D721Med (cell line): ENCODE measurements around the gene MEGF9.

Experiments
- DNase-seq: peaks from one replicate; pipeline ENCODE4 v3.0.0; 2011; ENCODE audit warnings: low spot score; ENCODE audit not compliant: insufficient read length
- FAIRE-seq: peaks from 2 replicates; lab custom pipeline; 2011; peaks lifted over from hg19 to GRCh38; lab: Jason Lieb, UNC
- TF ChIP-seq, protein P1 (sequence below): IDR thresholded peaks from 2 replicates; pipeline ENCODE4 v1.5.1; 2012; ENCODE audit warnings: mild to moderate bottlenecking, control low read depth; ENCODE audit not compliant: insufficient read depth; ENCODE audit errors: missing control alignments

MEGF9 gene

DNA sequence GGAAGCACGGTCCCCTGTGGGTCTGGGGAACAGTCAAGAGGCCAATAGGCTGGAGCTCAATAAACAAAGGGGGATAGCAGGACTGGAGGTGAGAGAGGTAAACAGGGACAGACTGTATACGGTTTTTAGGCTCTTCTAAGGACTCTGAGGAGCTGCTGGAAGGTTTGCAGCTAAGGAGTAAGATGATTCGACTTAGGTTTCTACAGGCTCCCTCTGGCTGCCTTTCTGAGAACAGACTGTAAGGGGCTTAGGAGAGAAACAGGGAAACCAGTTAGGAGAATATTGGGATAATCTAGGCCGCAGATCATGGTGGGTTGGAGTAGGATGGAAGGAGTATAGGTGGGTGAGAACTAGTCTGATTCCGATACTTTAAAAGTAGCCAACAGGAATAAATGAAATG is 144.7 kb downstream of the MEGF9 start:
- DNase-seq (no peak), FAIRE-seq (no peak)
- TF ChIP-seq, protein P1, sequence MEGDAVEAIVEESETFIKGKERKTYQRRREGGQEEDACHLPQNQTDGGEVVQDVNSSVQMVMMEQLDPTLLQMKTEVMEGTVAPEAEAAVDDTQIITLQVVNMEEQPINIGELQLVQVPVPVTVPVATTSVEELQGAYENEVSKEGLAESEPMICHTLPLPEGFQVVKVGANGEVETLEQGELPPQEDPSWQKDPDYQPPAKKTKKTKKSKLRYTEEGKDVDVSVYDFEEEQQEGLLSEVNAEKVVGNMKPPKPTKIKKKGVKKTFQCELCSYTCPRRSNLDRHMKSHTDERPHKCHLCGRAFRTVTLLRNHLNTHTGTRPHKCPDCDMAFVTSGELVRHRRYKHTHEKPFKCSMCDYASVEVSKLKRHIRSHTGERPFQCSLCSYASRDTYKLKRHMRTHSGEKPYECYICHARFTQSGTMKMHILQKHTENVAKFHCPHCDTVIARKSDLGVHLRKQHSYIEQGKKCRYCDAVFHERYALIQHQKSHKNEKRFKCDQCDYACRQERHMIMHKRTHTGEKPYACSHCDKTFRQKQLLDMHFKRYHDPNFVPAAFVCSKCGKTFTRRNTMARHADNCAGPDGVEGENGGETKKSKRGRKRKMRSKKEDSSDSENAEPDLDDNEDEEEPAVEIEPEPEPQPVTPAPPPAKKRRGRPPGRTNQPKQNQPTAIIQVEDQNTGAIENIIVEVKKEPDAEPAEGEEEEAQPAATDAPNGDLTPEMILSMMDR: no peak

DNA sequence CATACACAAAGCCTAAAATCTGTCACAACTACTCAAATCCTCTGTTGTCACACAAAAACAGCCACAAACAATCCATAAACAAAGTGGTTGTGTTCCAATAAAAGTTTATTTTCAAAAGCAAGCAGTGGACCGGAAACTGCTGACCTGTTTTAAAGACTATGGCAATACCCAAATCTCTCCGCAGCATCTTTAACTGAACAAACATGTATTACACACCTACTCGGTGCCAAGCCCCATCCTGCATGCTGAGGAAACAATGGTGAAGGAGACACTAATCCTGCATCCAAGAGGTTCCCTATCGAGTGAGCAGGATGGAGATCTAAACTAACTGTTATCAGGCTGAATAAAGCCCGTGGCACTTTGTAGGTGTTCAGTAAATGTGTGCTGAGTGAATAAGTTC is 145.5 kb downstream of the MEGF9 start:
- TF ChIP-seq, protein P1: no peak
- DNase-seq (no peak), FAIRE-seq (no peak)

DNA sequence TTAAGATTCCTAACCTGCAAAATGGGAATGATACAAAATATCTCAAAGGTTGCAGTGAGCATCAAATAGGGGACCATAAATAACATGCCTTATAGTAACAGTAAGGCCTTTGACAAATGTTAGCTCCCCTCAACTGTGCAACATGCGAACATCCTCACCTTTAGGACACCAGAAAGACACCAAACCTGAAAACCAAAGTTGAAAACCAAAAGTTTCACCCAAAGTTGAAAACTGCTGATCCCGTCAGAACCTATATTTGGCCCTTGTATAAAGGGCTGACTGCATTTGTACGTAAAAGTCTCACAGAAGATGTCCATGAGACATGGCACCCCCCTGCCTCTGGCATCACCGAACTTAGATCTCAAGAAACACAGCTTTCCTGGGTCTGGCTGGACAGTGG is 146.4 kb downstream of the MEGF9 start:
- DNase-seq (no peak), FAIRE-seq (no peak)
- TF ChIP-seq, protein P1: no peak

DNA sequence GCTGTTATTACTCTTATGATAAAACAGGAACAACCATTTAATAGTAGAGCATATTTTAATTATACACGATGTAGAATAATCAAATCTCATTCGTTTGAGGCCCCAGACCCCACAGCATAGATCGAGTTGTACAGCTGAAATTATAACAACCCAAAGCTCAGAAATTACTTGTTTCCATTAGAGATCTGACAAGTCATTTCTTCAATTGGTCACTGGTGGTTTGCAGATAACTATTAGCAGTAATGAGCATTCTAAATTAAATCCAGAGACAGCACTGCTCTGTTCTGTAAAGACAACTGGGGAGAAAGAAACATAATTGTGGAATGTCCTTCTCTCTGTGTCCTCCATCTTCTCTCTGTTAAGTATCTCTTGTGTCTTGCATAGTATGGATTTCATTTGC is 147.2 kb downstream of the MEGF9 start:
- DNase-seq (no peak), FAIRE-seq (no peak)
- TF ChIP-seq, protein P1: no peak

DNA sequence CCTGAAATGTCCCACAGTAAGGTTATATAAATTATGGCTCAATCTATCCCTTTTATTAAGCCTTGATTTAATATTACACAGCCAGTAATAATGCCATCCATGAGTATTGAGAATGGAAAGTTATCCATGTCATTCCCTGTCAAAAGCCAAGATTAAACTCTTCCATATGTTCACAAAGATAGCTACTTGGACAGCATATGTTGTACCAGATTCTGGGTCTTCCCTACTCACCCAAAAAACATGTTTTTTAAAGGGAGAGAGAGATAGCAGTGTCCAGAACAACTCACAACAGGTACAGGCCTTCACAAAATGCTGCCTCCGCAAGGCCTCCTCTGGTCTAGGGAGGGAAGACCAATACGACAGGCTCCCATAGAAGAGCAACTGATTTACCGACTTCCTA is 149.7 kb downstream of the MEGF9 start:
- FAIRE-seq (no peak), DNase-seq (no peak)
- TF ChIP-seq, protein P1: no peak

DNA sequence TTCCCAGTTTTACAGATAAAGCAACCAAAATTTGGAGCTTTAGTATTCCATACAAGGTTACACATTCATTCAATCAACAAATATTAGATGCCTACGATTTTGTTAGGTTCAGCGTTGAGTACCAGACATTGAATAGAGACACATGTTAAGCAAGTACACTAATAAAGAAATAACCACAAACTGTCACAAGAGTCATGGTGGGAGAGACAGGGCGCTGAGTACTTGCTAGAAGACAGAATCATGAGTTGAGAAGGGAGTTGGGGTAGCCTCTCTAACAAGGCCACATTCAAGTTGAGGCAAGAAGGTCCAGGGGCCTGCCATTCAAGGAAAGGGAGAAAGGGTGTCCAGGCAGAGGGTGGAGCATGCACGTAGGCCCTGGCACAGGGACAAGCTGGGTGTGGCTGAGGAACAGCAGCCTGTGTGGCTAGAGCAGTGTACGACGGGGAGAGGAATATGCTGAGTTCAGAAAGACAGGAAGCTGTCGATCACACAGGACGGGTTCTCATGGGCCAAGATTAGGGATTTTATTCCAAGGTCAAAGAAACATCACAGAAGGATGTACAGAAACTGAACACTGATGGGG is 151.3 kb downstream of the MEGF9 start:
- no peak for DNase-seq
- no peak for FAIRE-seq
- TF ChIP-seq, protein P1: no peak

DNA sequence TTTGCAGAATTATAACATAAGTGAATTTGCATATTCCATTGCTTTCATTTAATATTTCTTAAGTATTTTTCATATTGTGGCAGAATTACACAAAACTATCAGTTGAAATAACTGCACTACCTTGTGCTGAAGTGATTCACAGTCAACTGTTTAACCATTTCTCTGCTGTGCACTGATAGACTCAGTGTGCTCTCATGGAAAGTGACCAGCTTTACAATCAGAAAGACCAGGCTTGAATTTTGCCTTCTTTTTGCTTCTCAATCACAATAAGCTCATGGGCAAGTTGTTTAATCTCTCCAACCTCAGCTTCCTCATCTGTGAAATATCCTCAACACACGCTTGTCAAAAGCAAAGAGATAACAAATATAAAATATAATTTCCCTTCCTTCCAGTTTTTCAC is 152.6 kb downstream of the MEGF9 start:
- FAIRE-seq (no peak), DNase-seq (no peak)
- TF ChIP-seq, protein P1: no peak
